Measurements from ENCODE around the gene CCR7.
"Not testable (repeated sequence)": the region's sequence is repeated elsewhere in the genome, so short reads cannot be mapped to it uniquely, and the experiment has no call there.

The CCR7 gene

DNA sequence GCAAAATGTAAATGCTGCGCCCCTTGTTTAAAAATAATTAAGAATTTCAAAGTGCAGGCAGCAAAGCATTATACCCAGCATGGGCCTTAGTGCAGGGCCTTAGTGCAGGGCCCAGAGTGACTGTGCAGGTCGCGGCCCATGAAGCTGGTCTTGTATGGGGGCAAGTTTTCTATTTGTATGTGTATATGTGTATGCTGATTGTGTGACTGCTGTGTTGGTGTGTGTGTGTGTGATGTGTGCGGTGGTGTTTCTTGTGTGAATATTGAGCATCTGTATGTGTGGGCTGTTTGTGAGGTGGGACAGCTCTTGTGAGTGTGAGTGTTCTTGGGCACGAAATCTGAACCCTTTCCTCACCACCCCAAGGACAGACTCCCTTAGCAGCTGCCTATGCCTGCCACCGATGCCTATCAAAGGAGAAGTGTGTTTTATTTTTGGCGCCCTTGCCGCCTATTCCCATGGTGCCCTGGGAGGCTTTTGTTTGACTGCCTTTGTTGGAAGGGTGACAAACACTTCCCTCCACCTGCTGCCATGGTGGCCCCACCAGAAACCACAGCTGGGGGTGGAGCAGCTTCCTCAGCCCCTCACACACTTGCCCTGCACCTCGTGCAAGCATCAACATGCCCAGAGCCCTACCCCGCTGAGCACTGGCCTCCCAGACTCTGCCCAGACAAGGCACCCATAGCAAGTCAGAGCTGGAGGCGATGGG, 18.0 kb downstream of the CCR7 start:
- TF ChIP-seq CTCF (IDR thresholded peaks at IDR 0.05) = no peak
- peak; percentile 57 for DNase-seq (ENCODE audit: low spot score)
- no peak overlapping the region for H3K4me3 ChIP-seq
- H3K27ac ChIP-seq = peak overlapping the region in 1 of 2 donors; percentile 82

GRCh38 chr17:40546497-40546896, 18.8 kb downstream of the CCR7 start:
- not testable (repeated sequence) for DNase-seq (ENCODE audit: low spot score); H3K4me3 ChIP-seq; H3K27ac ChIP-seq

DNA sequence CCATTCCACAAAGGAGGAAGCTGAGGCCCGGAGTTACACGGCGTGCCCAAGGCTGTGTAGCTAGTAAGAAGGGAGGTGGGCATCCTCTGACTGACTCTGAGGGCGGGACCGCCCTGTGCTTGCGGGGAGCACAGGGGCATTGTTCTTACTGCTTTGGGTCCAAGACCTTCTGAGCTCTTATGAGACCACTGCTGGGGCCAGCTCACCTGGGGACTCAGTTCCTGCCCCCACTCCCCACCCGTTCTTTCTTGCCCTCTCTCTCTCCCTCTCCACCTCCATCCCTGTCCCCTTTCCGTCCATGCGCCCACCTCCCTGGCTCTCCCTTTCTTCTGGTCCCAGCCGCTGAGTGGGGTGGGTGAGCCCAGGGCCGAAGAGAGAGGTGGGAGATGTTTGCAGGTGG, 19.6 kb downstream of the CCR7 start:
- Histone ChIP-seq H3K4me3 (no peak overlapping the region), H3K27ac (no peak overlapping the region)
- peak; percentile 68 for DNase-seq (ENCODE audit: low spot score)
- no peak for TF ChIP-seq CTCF (IDR thresholded peaks at IDR 0.05)

GRCh38 chr17:40542558-40543411, 22.5 kb downstream of the CCR7 start:
- TF ChIP-seq CTCF (IDR thresholded peaks at IDR 0.05) = no peak
- DNase-seq (ENCODE audit: low spot score) = peak; percentile 95
- H3K27ac ChIP-seq = peak overlapping the region; percentile 80 to 89
- no peak overlapping the region for H3K4me3 ChIP-seq

GRCh38 chr17:40541873-40542557, 23.3 kb downstream of the CCR7 start:
- H3K4me3 ChIP-seq = no peak overlapping the region
- DNase-seq (ENCODE audit: low spot score) = no peak
- peak overlapping the region; percentile 80 to 89 for H3K27ac ChIP-seq
- no peak for TF ChIP-seq CTCF (IDR thresholded peaks at IDR 0.05)

GRCh38 chr17:40541060-40541872, 24.0 kb downstream of the CCR7 start:
- H3K4me3 ChIP-seq = no peak overlapping the region

More at GRCh38 chr17:40541060-40541872, 24.0 kb downstream of the CCR7 start:
- peak overlapping the region; percentile 80 to 89 for H3K27ac ChIP-seq
- TF ChIP-seq CTCF (IDR thresholded peaks at IDR 0.05) = no peak
- peak; percentile 74 for DNase-seq (ENCODE audit: low spot score)
